ENCODE measurements around the gene DPPA4.

The DPPA4 gene

GRCh38 chr3:109355625-109356441 lies 18.5 kb upstream of the DPPA4 start:
- DNase-seq (ENCODE audit: low read depth), result no peak
- no peak for TF ChIP-seq CTCF (IDR thresholded peaks at IDR 0.05; ENCODE audit: low read depth, low read length, missing control alignments)
- H3K4me3 ChIP-seq (ENCODE audit: low read depth, low read length), result no peak overlapping the region

GRCh38 chr3:109353057-109353456 lies 15.7 kb upstream of the DPPA4 start:
- no peak for TF ChIP-seq CTCF (IDR thresholded peaks at IDR 0.05; ENCODE audit: low read depth, low read length, missing control alignments)
- no peak overlapping the region for H3K4me3 ChIP-seq (ENCODE audit: low read depth, low read length)
- no peak for DNase-seq (ENCODE audit: low read depth)

GRCh38 chr3:109351231-109351630 lies 13.9 kb upstream of the DPPA4 start:
- no peak for DNase-seq (ENCODE audit: low read depth)
- H3K4me3 ChIP-seq (ENCODE audit: low read depth, low read length), result no peak overlapping the region
- TF ChIP-seq CTCF (IDR thresholded peaks at IDR 0.05; ENCODE audit: low read depth, low read length, missing control alignments), result no peak

- TF ChIP-seq CTCF (IDR thresholded peaks at IDR 0.05; ENCODE audit: low read depth, low read length, missing control alignments), result no peak
- DNase-seq (ENCODE audit: low read depth), result no peak
- no peak overlapping the region for H3K4me3 ChIP-seq (ENCODE audit: low read depth, low read length)
Measured at GRCh38 chr3:109346770-109347295, 9.5 kb upstream of the DPPA4 start.

- no peak overlapping the region for H3K4me3 ChIP-seq (ENCODE audit: low read depth, low read length)
- DNase-seq (ENCODE audit: low read depth), result no peak
Measured at GRCh38 chr3:109346099-109346498, 8.8 kb upstream of the DPPA4 start.

GRCh38 chr3:109339714-109340648 lies 2.6 kb upstream of the DPPA4 start:
- no peak for DNase-seq (ENCODE audit: low read depth)
- H3K4me3 ChIP-seq (ENCODE audit: low read depth, low read length), result no peak overlapping the region
- no peak for TF ChIP-seq CTCF (IDR thresholded peaks at IDR 0.05; ENCODE audit: low read depth, low read length, missing control alignments)

More at GRCh38 chr3:109346099-109346498, 8.8 kb upstream of the DPPA4 start:
- no peak for TF ChIP-seq CTCF (IDR thresholded peaks at IDR 0.05; ENCODE audit: low read depth, low read length, missing control alignments)
